GM21360 (cell line): Measurements from ENCODE around the gene ATP6V0C.
"Not testable (repeated sequence)": the region's sequence is repeated elsewhere in the genome, so short reads cannot be mapped to it uniquely, and the experiment has no call there.

Experiments
- ATAC-seq: cut with Tn5 transposase; IDR thresholded peaks from one replicate; pipeline ENCODE4 v1.9.1; 2021; ENCODE audit warnings: mild to moderate bottlenecking, moderate library complexity; ENCODE audit not compliant: unreplicated experiment

ATP6V0C gene

DNA sequence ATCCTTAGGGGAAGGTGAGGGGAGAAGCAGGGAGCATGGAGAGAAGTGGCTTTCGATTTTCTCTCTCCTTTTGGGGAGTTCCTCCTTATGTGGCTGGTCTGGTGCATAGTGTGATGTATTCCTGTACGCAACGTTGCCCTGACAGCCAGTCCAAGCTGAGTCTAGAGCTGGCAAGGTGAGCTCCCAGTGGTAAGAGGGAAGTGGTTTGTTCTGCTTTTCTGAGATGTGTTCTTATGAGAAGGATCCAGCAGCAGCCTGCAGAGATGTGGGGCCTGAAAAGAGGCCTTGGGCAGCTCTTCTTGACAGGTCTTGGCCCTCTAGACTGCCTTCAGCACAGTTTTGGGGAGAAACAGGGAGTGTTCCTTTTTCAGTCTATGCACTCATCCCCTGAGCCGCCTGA is 27.2 kb downstream of the ATP6V0C start:
- ATAC-seq: not testable (repeated sequence)

DNA sequence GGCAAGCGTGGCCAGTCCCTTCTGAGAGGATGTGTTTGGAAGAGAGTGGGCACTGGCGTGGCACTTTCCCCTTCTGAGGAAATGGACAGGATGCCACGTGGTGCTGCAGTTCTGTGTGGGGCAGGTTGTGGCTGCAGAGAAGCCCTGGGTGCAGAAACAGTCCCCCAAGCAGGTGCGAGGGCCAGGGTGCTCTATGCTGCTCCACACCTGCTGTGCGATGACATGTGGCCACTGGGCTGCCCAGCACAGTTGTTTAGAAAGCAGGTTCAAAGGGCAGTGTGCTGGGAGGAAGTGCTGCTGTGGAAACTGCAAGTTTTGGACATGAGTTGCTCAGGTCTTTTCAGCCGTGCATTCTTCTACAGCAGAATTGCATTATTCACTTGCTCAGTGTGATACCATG is 27.7 kb downstream of the ATP6V0C start:
- not testable (repeated sequence) for ATAC-seq

DNA sequence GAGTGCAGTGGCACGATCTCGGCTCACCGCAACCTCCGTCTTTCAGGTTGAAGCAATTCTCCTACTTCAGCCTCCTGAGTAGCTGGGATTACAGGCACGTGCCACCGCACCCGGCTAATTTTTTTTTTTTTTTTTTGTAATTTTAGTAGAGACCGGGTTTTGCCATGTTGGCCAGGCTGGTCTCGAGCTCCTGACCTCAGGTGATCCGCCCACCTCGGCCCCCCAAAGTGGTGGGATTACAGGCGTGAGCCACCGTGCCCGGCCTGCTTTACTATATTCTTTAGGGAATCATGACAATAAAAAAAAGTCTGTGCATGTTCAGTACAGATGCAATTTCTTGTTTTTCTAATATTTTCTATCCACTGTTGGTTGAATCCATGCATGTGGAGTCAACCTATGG is 30.0 kb downstream of the ATP6V0C start:
- ATAC-seq: not testable (repeated sequence)

DNA sequence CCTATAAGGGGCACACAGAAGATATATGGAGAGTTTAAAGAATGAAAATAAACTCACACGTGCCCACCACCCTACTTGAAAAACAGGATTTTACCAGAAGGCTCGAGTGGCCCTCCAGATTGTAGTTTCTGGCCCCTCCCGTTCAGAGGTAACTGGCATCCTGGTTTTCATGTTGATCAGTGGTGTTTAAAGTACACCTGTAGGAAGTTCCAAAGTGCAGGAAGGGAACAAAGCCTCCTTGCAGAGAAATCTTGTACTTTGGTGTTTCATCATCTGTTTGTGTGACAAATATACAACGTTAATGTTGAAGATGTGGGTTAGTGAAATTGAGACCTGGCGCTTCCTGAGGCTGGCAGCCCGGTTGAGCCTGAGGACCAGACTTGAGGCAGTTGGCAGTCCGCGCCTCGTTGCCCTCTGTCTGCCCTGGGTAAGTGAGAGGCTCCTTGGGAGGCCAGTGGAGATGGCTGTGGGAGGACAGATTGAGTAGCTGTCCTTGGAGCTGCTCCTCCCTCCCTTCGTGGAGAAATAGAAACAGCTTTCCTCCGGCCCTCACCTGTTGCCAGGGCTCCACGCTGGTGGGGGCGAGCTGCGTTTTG is 36.6 kb downstream of the ATP6V0C start:
- not testable (repeated sequence) for ATAC-seq

DNA sequence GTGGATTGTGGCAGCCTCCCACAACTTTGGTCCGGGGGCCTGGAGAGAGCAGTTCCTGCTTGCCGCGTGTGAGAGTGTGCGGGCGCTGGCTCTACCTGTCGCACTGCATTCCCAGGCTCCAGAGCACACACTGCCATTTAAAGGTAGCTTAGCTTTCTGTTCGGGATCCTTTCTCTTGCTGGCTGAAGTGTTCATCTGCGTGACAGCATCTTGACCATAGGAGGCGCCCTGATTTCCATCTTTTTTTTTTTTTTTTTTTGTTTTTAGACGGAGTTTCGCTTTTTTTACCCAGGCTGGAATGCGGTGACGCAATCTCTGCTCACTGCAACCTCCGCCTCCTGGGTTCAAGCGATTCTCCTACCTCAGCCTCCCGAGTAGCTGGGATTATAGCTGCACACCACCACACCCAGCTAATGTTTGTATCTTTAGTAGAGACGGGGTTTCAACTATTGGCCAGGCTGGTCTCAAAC is 37.7 kb downstream of the ATP6V0C start:
- not testable (repeated sequence) for ATAC-seq

DNA sequence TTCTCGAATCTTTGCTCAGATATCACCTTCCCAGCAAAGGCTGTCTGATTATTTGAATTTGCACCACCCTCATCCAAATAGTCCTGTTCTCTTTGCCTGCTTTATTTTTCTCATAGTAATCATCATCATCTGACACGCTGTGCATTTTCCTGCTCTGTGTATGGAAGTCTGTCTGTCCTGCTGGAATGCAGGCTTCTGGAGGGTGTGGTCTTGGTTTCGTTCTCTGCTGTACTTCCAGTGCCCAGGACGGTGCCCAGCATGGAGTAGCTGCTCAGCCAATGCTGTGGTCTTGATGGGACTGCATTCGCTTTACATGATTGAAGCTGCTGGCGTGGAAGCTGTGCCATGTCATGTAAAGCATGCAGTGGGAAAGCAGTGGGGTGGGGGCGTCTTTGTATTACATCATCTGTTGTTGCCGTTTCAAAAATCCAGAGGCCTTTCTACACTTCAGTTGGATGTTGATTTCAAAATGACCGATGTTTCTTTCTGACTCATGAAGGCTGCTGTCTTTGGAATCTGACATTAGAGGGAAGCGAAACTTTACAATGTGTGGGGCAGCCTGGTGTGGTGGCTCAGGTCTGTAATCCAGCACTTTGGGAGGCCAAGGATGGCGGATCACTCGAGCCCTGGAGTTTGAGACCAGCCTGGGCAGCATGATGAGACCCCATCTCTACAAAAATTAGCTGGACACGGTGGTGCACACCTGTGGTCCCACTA is 41.1 kb downstream of the ATP6V0C start:
- not testable (repeated sequence) for ATAC-seq

DNA sequence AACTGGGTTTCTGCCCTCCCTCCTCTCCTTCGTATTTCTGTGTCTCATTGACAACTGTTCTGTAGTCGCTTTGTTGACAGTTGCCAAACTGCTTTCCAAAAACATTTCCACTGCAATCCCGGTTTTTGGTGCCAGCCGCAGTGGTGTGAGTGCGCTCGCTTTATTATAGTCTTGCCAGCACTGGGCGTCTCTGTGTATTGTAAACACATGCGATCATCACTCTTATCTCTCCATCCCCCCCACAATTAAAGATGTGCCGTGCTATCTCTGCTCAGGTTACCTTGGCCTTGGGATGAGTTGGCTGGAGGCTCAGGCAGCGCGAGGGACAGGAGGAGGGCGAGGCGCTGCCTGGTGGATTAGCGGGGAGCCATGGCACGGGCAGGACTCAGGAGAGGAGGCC is 43.4 kb downstream of the ATP6V0C start:
- not testable (repeated sequence) for ATAC-seq

DNA sequence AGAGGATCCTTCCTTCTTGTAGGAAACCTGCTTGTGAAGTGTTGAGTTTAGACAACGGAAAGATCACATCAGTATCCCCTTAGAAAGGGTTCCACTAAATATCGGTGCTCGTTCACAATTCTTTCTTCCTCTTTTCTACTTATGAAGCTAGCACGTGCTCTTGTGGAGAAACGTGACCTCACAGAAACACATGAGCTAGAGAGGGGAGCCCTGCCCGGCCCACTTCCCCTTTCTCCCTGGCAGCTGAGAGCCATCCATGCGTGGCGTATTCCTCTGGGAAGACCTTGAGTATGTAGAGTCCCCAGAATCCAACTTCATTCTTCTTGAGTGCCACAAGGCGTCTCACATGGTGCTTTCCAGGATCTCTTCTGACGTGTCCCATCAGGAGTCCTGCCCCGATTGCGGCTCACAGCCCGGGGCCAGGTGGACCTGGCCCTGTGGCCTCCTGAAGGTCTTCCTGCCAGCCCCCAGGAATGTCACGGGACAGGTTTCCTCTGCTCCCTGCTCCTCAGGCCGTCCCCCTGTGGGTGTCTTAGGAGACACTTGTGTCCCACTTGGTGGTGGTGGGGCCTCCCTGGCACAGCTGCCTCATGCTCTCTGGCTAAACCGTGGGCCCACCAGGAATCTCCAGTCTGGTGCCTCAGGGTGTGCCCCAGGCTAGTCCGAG is 46.5 kb downstream of the ATP6V0C start:
- ATAC-seq: not testable (repeated sequence)

DNA sequence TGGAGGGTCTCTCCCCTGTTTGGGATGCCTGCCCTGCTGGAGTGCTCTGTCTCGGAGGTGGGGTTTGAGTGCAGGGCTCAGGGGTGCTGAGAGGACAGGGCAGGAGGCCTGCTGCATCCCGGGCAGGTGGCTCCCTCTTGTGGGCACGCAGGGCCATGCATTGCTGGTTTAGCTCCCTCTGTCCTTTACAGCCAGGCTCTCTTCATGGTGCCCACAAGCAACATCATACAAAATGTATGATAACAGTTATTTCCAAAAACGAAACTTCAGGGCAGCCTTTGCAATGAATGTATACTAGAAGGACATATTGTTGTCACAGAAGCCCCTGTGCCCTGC is 47.0 kb downstream of the ATP6V0C start:
- not testable (repeated sequence) for ATAC-seq

DNA sequence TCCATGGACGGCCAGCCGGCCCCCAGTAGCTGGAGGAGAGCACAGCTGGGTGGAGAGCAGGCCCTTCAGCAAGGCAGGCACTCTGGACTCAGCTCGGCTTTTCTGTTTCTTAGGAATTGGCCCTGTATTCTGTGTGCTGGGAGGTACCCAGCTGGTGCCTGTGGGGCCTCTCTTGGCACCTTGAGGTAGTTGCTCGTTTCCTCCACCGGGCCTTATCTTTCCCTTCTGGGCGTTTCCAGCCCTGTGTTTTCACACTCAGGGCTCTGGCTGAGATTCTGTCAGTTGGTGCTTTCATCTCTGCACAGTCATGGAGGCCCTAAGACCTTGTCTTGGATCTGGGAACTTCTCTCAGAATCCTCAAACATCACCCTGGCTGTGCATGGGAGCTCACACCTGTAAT is 53.8 kb downstream of the ATP6V0C start:
- ATAC-seq: not testable (repeated sequence)

DNA sequence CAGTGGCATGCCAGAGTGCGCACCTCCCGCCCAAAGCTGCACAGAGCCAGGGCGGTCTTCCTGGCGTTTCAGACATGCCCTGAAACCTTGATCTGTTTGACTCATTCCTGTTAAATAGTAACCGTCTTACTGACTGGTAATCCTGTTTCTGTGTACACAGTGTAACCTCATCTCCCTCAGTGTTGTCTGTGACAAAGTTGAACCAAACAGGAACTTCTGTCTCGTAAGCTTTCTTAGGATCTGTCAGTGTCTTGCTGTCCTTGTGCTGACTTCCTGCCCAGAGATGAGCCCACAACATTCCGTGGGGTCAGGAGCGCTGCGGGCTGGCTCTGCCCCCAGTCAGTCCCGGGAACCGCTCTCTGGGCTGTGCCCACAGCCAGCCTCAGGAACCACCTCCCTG is 54.8 kb downstream of the ATP6V0C start:
- not testable (repeated sequence) for ATAC-seq
